Stimulated activated CD8-positive, alpha-beta memory T cell treated with anti-CD3 and anti-CD28 coated beads, Interleukin-4, amount 100 ng/mL, for 1 hour (primary cell): ENCODE measurements around the gene FNBP1.
"Not testable (repeated sequence)": the region's sequence is repeated elsewhere in the genome, so short reads cannot be mapped to it uniquely, and the experiment has no call there.

Experiments
- DNase-seq, 2 donors: peaks; one replicate each; pipeline ENCODE4 v3.0.0-alpha.2; 2020; ENCODE audit warnings: low read depth in 2 of 2, low spot score in 1 of 2

FNBP1 gene

DNA sequence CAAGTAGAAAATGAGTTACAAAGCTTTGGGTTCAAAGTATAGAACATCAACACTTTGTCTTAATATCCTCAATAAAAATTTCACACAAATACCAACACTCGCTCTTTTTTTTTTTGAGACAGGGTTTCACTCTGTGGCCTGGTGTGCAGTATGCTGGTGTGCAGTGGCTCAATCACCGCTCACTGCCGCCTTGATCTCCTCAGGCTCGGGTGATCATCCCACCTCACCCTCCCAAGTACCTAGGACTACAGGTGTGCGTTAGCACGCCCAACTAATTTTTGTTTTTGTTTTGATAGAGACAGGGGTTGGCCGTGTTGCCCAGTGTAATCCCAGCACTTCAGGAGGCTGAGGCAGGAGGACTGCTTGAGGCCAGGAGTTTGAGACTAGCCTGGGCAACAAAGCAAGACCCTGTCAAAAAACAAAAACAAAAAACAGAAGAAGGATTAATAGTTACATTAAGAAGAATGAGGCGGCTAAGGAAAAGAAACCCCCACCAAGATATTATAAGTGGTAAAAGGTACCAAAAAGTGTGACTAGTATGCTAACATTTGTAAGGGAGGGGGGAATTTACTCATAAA is 20.3 kb downstream of the FNBP1 start:
- no peak for DNase-seq

DNA sequence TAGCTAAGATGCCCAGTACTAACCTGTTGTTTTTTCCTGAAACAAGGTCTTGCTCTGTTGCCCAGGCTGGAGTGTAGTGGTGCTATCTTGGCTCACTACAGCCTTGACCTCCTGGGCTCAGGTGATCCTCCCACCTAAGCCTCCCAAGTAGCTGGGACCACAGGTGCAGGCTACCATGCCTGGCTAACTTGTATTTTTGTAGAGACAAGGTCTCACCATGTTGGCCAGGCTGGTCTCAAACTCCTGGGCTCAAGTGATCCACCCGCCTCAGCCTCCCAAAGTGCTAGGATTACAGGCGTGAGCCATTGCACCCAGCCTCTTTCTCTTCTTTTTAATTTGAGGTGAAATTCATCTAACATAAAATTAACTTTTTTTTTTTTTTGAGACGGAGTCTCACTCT is 21.1 kb downstream of the FNBP1 start:
- DNase-seq = not testable (repeated sequence)

GRCh38 chr9:130021123-130021522 is 21.9 kb downstream of the FNBP1 start:
- no peak for DNase-seq

GRCh38 chr9:130020618-130021017 is 22.4 kb downstream of the FNBP1 start:
- no peak for DNase-seq

GRCh38 chr9:130018265-130018664 is 24.7 kb downstream of the FNBP1 start:
- DNase-seq = no peak

- DNase-seq = not testable (repeated sequence)
Observed at GRCh38 chr9:130017510-130017909, 25.5 kb downstream of the FNBP1 start.

DNA sequence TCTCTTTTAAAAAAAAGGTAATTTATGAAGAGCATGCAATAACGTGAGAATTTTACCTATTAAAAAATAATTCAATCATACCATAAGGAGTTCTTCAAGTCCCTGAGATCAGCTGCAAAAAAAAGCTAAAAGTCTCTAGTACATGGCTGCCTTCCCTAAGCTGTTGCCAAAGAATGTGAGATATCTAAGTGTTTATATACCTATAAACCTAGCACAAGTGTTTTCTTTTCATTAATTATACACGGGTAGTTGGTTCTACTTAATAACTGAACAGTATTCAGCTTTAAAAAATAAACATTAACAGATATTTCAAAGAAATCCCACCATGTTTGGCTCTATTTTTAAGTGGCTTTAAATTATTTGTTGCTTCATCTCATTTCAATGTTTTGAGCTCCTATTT is 25.9 kb downstream of the FNBP1 start:
- DNase-seq = no peak

DNA sequence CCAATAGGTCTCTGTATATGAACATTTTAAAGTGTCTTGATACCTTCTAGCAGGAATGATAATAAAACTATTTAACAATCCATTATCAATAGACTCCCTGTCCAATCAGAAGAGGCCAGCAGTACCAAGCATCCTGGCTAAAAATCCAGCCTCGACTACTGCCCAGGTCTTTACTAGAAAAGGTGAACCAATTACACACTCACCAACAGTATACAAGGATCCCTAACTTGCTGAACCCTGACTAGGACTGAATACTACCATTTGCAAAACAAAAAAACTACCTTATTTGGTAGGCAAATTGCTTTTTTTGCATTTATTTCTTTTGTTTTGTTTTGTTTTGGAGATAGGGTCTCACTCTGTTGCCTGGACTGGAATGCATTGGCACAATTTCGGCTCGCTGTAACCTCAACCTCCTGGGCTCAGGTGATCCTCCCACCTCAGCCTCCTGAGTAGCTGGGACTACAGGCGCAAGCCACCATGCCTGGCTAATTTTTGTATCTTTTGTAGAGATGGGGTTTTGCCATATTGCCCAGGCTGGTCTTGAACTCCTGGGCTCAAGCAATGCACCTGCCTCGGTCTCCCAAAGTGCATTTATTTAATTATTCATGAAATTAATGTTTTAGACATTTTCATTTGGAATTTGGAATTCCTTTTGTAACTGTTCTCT is 27.5 kb downstream of the FNBP1 start:
- no peak for DNase-seq

GRCh38 chr9:130013326-130013725 is 29.7 kb downstream of the FNBP1 start:
- no peak for DNase-seq

- DNase-seq = no peak
Observed at GRCh38 chr9:130010151-130010988, 32.6 kb downstream of the FNBP1 start.

- not testable (repeated sequence) for DNase-seq
Observed at GRCh38 chr9:130009546-130009945, 33.4 kb downstream of the FNBP1 start.

GRCh38 chr9:130008538-130008937 is 34.5 kb downstream of the FNBP1 start:
- DNase-seq = no peak

GRCh38 chr9:130006952-130007351 is 36.0 kb downstream of the FNBP1 start:
- DNase-seq = not testable (repeated sequence)

DNA sequence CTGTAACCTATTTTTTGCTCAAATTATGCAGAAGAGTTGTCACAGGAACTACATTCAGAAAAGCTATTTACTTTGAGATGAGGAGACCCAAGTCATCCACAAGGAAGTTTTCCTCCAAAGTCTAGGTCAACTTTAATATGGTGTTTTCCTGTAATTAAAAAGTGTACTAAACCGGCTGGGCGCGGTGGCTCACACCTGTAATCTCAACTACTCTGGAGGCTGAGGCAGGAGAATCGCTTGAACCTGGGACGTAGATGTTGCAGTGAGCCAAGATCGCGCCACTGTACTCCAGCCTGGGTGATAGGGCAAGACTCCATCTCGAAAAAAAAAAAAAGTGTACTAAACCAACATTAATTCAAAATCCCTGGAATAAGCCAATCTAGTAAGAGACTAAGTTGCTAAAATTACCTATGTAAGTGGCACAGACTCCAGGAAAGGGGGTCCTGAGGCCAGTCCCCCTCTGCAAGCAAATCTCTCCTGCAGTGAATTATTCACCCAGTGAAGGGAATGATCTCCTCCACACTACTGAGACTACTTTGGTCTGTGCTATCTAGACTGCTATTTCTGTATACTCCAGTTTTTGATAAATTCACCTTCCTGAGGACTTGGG is 38.9 kb downstream of the FNBP1 start:
- DNase-seq = no peak

GRCh38 chr9:130002320-130002719 is 40.7 kb downstream of the FNBP1 start:
- no peak for DNase-seq

DNA sequence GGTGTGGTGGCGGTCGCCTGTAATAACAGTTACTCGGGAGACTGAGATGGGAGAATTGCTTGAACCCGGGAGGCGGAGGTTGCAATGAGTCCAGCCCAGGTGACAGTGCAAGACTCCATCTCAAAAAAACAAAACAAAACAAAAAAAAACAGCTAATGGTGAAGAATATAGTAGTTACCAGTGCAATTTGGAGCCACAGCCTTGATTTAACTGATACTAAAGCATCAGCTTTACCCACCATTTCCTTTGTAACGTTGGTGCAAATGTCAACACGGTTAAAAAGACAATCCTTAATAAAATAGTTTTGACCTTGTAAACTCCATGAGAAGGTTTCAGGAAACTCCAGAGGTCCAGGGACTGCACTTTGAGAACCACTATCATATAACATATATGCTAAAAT is 41.8 kb downstream of the FNBP1 start:
- no peak for DNase-seq

GRCh38 chr9:129999141-129999510 is 43.9 kb downstream of the FNBP1 start:
- DNase-seq = no peak

DNA sequence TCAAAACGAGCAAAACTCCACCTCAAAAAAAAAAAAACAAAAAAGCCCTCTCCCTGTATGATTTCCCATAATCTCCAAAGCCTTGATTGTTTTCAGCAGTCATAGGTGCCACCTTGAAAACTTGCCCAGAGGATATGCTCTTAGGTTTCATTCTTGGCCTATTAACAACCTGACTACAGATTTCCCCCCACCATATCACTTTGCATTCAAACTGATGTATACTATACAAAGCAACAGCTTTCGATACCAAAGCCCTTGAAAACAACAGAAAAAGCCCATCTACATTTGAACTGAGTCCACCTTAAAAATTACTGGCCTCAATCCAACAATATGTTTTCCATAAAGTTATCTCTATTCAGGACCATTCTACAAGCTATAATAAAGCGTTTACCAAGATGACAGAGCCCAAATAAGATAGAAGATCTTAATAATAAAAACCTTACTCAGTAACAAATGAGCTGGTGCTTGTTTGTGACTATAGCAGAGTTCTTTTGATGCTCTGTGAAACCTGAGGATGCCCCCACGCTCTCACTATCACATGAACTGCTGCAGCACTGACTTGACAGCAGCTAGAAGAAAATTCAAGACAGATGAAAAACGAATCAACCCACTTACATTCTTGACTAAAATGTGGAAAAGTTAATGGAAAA is 44.4 kb downstream of the FNBP1 start:
- DNase-seq = no peak

DNA sequence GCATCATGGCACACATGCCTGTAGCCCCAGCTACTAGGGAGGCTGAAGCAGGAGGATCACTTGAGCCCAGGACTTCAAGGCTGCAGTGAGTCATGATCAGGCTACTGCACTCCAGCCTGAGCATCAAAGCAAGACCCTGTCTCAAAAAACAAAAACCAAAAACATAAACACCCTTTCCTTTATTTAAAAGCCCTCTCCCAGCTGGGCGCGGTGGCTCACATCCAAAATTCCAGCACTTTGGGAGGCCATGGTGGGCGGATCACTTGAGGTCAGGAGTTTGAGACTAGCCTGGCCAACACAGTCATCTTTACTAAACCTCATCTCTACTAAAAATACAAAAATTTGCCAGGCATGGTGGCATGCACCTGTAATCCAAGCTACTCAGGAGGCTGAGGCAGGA is 45.3 kb downstream of the FNBP1 start:
- not testable (repeated sequence) for DNase-seq

DNA sequence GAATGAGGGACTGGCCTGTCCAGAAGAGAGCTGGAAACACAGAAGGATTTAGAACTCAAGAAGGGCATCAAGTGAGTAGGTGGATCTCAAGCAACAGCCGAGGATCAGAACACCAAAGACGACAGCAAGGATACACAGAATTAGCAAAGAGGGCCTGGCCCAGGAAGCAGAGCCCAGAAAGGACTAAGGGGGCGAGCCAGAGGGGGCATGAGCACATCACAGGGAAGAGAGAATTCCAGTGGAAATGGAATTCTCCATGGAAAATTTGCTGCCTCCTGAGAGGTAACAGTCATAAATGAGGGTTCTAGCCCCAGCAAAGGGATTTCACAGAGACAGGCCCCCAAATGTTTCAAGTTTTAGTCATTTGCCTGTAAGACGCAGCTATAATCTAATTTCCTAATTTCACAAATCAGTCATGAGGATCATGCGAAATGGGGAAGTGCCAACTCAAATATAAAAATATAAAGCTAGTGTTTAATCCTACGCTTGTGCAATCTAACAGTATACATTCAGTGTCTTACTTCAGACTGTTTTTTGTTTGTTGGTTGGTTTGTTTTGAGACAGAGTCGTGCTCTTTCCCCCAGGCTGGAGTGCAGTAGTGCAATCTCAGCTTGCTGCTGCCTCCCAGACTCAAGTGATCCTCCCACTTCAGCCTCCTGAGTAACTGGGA is 46.7 kb downstream of the FNBP1 start:
- no peak for DNase-seq
